Prostate gland (tissue), 2 donors: ENCODE results near the gene BPIFB4. TPM values are rescaled to one million over a fixed set of nuclear protein-coding genes. Genes with fewer than 3 reads are reported as not detected.

ENCODE experiments used
- DNase-seq: peaks from one replicate; pipeline ENCODE4 v3.0.0-alpha.2; 2019; ENCODE audit warnings: low spot score
- H3K27ac ChIP-seq, 2 donors: fragments of 200-600 bp; sonication (generic); 2 replicates each; pipeline ENCODE4 v1.5.1; 2017 to 2019
- H3K27me3 ChIP-seq: fragments of 200-600 bp; sonication (generic); replicated peaks from 2 replicates; pipeline ENCODE4 v1.5.1; 2019; ENCODE audit not compliant: insufficient read depth
- H3K36me3 ChIP-seq, 2 donors: fragments of 200-600 bp; sonication (generic); 1 replicate in 1 of 2; 2 replicates in 1 of 2; pipeline versions ENCODE4 v1.5.1 to v1.8.1; 2017 to 2019
- H3K4me1 ChIP-seq: fragments of 200-600 bp; sonication (generic); replicated peaks from 2 replicates; pipeline ENCODE4 v1.5.1; 2019
- H3K4me3 ChIP-seq, 2 donors: fragments of 200-600 bp; sonication (generic); 2 replicates each; pipeline ENCODE4 v1.5.1; 2017 to 2019
- H3K9me3 ChIP-seq: fragments of 200-600 bp; sonication (generic); 2 replicates; pipeline ENCODE4 v1.5.1; 2017
- POLR2A ChIP-seq: fragments of 450-650 bp; IDR thresholded peaks from one replicate; pipeline ENCODE4 v1.6.1; 2016; ENCODE audit warnings: antibody characterized with exemption, mild to moderate bottlenecking
- POLR2AphosphoS5 ChIP-seq: sonication (generic); formaldehyde crosslinking; IDR thresholded peaks from one replicate; pipeline ENCODE4 v1.6.1; 2017; ENCODE audit warnings: antibody characterized with exemption
- WGBS: methylation state at CpG from one replicate; pipeline ENCODE4 v1.1.5; 2018; 5-methylcytosine and 5-hydroxymethylcytosine counted together
- intact Hi-C: fragments of 100-400 bp; cut with DNase I; formaldehyde crosslinking; loops from one replicate; pipeline ENCODE4 v1.14.2; 2022
- total RNA-seq, 2 donors: library from RNA; depleted of rRNA; stranded (reverse); fragments of >200 nt; gene quantifications; one replicate each; pipeline ENCODE4 v1.1.0, GENCODE V29; 2016
- TF ChIP-seq, protein P1 (sequence below), 4 experiments: fragments of 200-600 bp in 2 of 4; fragments of 450-650 bp in 2 of 4; sonication (generic) in 2 of 4; IDR thresholded peaks; 1 replicate in 3 of 4; 2 replicates in 1 of 4; pipeline ENCODE4 v1.5.1; 2016 to 2019; ENCODE audit warnings: antibody characterized with exemption in 4 of 4, mild to moderate bottlenecking in 2 of 4, moderate library complexity in 2 of 4

BPIFB4 gene
- total RNA-seq, 2 donors from 2014 or later, result 1.1 TPM; not detected in 1

DNA sequence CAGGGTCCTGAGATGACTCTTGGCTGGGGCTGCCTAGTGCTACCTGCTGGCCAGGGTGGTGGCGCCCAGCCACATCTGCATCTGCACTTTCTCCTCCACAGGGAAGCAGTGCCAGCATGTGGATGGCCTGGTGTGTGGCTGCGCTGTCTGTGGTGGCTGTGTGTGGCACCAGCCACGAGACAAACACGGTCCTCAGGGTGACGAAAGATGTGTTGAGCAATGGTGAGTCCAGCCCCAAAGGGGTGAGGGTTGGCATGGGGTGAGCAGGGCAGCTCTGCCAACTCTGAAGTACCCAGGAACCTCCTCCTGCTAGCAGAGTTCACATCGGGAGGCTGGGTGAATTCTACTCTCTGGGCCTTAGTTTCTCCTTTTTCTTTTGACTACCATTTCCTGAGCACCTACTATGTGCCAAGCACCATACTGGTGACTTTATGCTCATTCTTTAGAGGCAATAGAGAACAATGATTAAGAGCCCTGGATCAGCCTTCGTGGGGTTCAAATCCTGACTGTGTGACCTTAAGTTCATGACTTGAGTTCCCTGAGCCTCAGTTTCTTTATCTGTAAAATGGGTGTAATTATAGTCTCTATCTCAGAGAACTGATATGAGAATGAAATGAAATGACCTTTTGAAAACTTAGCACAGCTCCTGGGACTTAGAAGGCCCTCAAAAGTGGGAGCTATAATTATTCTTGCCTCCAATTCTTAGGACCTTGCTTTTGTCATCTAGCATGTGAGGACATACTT, 2.1 kb downstream of the BPIFB4 start:
- TF ChIP-seq POLR2AphosphoS5 (no peak), POLR2A (no peak)
- TF ChIP-seq, protein P1, sequence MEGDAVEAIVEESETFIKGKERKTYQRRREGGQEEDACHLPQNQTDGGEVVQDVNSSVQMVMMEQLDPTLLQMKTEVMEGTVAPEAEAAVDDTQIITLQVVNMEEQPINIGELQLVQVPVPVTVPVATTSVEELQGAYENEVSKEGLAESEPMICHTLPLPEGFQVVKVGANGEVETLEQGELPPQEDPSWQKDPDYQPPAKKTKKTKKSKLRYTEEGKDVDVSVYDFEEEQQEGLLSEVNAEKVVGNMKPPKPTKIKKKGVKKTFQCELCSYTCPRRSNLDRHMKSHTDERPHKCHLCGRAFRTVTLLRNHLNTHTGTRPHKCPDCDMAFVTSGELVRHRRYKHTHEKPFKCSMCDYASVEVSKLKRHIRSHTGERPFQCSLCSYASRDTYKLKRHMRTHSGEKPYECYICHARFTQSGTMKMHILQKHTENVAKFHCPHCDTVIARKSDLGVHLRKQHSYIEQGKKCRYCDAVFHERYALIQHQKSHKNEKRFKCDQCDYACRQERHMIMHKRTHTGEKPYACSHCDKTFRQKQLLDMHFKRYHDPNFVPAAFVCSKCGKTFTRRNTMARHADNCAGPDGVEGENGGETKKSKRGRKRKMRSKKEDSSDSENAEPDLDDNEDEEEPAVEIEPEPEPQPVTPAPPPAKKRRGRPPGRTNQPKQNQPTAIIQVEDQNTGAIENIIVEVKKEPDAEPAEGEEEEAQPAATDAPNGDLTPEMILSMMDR (IDR thresholded peaks at IDR 0.05), result no peak
- Histone ChIP-seq H3K27me3 (peaks cover 2% of the 10 kb centered on the region), H3K9me3 (no peaks in the 10 kb centered on the region), H3K4me3 (no peak overlapping the region), H3K36me3 (no peaks in the 10 kb centered on the region), H3K4me1 (no peaks in the 10 kb centered on the region), H3K27ac (no peak overlapping the region)
- WGBS, result 80% methylated on average over 7 of the region's 7 CpGs
- intact Hi-C loops, result no loop called here
- no peak for DNase-seq

DNA sequence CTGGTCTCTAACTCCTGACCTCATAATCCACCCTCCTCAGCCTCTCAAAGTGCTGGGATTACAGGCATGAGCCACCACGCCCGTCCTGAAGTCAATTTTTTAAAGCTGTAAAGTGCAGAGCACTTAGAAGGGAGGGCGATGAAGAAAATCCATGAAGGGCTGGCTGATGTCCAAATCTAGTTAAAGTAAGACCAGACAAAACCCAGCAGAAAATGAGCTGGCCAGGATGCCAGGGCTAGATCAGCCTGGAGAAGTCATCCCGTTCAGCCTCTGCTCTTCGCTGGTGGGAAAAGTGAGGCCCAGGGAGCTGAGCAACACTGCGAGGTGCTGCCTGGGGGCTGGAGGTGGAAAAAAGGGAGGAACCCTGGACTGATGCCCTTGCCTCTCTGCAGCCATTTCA, 3.1 kb downstream of the BPIFB4 start:
- DNase-seq, result no peak
- TF ChIP-seq POLR2AphosphoS5 (no peak), POLR2A (no peak)
- TF ChIP-seq, protein P1 (IDR thresholded peaks at IDR 0.05), result no peak
- intact Hi-C loops, result no loop called here
- Histone ChIP-seq H3K4me3 (no peak overlapping the region), H3K4me1 (no peaks in the 10 kb centered on the region), H3K36me3 (no peaks in the 10 kb centered on the region), H3K9me3 (no peaks in the 10 kb centered on the region), H3K27ac (no peak overlapping the region), H3K27me3 (peaks cover 2% of the 10 kb centered on the region)
- 34% methylated on average over 6 of the region's 6 CpGs for WGBS

- TF ChIP-seq POLR2A (no peak), POLR2AphosphoS5 (no peak)
- TF ChIP-seq, protein P1 (IDR thresholded peaks at IDR 0.05), result no peak
- Histone ChIP-seq H3K27me3 (no peaks in the 10 kb centered on the region), H3K4me3 (no peak overlapping the region), H3K9me3 (no peaks in the 10 kb centered on the region), H3K4me1 (no peaks in the 10 kb centered on the region), H3K36me3 (no peaks in the 10 kb centered on the region), H3K27ac (no peak overlapping the region)
- DNase-seq, result no peak
- intact Hi-C loops, result no loop called here
- WGBS, result 93% methylated on average over 20 of the region's 20 CpGs
Observed at GRCh38 chr20:33083544-33084340, 4.3 kb downstream of the BPIFB4 start.

- WGBS, result 92% methylated on average over 15 of the region's 15 CpGs
- no peaks in the 10 kb centered on the region for H3K4me1 ChIP-seq
- no peaks in the 10 kb centered on the region for H3K36me3 ChIP-seq
- H3K9me3 ChIP-seq, result no peaks in the 10 kb centered on the region
- intact Hi-C loops, result no loop called here
- H3K27ac ChIP-seq, result no peak overlapping the region
- TF ChIP-seq POLR2A (no peak), POLR2AphosphoS5 (no peak)
- TF ChIP-seq, protein P1 (IDR thresholded peaks at IDR 0.05), result no peak
- H3K27me3 ChIP-seq, result no peaks in the 10 kb centered on the region
- DNase-seq, result no peak
- no peak overlapping the region for H3K4me3 ChIP-seq
Observed at GRCh38 chr20:33084722-33085121, 5.3 kb downstream of the BPIFB4 start.
